Uterus (tissue), 4 donors: ENCODE data around the gene GMDS. TPM values are rescaled to one million over a fixed set of nuclear protein-coding genes. Genes with fewer than 3 reads are reported as not detected.

ENCODE experiments used
- DNase-seq, 2 donors: peaks; one replicate each; pipeline ENCODE4 v3.0.0-alpha.2; 2019 to 2020
- H3K27ac ChIP-seq, 2 donors: fragments of 200-600 bp; sonication (generic); 1 replicate in 1 of 2; 2 replicates in 1 of 2; pipeline ENCODE4 v1.5.1; 2016 to 2018
- H3K27me3 ChIP-seq, 2 donors: fragments of 200-600 bp; sonication (generic); one replicate each; pipeline ENCODE4 v1.5.1; 2018 to 2019; ENCODE audit warnings: control low read depth in 1 of 2
- H3K36me3 ChIP-seq, 2 donors: fragments of 200-600 bp; sonication (generic); one replicate each; pipeline ENCODE4 v1.5.1; 2019; ENCODE audit warnings: control low read depth in 1 of 2
- H3K4me1 ChIP-seq, 2 donors: fragments of 200-600 bp; sonication (generic); one replicate each; pipeline ENCODE4 v1.5.1; 2018 to 2019; ENCODE audit warnings: control low read depth in 1 of 2
- H3K4me3 ChIP-seq, 2 donors: fragments of 200-600 bp; sonication (generic); 1 replicate in 1 of 2; 2 replicates in 1 of 2; pipeline ENCODE4 v1.5.1; 2018 to 2019; ENCODE audit warnings: mild to moderate bottlenecking in 1 of 2
- H3K9me3 ChIP-seq, 2 donors: fragments of 200-600 bp; sonication (generic); one replicate each; pipeline ENCODE4 v1.5.1; 2019; ENCODE audit warnings: control low read depth in 1 of 2
- POLR2A ChIP-seq, 2 donors: fragments of 450-650 bp; IDR thresholded peaks; one replicate each; pipeline ENCODE4 v1.6.1; 2016; ENCODE audit warnings: antibody characterized with exemption in 2 of 2, mild to moderate bottlenecking in 1 of 2, moderate library complexity in 1 of 2
- intact Hi-C: fragments of 100-400 bp; cut with DNase I; formaldehyde crosslinking; loops from one replicate; pipeline ENCODE4 v1.15.1; 2023; ENCODE audit warnings: low total_unique reads
- total RNA-seq, 4 donors: library from RNA; depleted of rRNA in 3 of 4; stranded (reverse); fragments of >200 nt in 3 of 4; gene quantifications; one replicate each; pipeline versions ENCODE4 v1.1.0 to v1.2.4, GENCODE V29; 2014 to 2023
- TF ChIP-seq, protein P1 (sequence below), 4 experiments: fragments of 200-600 bp in 2 of 4; fragments of 450-650 bp in 2 of 4; sonication (generic) in 2 of 4; IDR thresholded peaks; one replicate each; pipeline ENCODE4 v1.5.1; 2016 to 2019; ENCODE audit warnings: antibody characterized with exemption in 4 of 4, mild to moderate bottlenecking in 2 of 4, moderate library complexity in 1 of 4
- donor health status: DM: yes; HTN: yes; CAD: no.

GMDS gene
- total RNA-seq, 4 donors from 2014 or later: 5.3 to 17.4 (median 12.9) TPM

GRCh38 chr6:2221726-2222274 is 23.6 kb downstream of the GMDS start:
- intact Hi-C loops: no loop called here

DNA sequence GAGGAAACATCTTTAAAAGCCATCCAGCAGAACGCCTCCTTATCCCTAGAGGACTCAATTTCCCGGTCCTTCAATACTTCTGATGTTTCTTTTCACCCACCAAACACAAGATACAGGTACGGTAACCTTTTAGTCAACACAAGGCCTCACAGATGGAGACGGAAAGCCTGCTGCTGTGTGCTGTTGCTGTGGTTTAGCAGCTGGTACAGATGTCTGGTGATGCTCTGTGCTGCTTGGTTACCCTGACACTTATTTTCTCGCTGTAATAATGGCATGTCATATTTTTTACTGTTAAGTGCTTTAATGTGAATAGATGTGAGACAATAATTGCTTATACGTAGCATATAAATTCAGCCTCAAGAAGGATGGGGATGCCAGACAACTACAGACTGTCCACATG is 25.3 kb downstream of the GMDS start:
- H3K27me3 ChIP-seq: no peaks in the 10 kb centered on the region
- H3K36me3 ChIP-seq: no peaks in the 10 kb centered on the region
- DNase-seq: no peak
- no peaks in the 10 kb centered on the region for H3K9me3 ChIP-seq
- TF ChIP-seq, protein P1, sequence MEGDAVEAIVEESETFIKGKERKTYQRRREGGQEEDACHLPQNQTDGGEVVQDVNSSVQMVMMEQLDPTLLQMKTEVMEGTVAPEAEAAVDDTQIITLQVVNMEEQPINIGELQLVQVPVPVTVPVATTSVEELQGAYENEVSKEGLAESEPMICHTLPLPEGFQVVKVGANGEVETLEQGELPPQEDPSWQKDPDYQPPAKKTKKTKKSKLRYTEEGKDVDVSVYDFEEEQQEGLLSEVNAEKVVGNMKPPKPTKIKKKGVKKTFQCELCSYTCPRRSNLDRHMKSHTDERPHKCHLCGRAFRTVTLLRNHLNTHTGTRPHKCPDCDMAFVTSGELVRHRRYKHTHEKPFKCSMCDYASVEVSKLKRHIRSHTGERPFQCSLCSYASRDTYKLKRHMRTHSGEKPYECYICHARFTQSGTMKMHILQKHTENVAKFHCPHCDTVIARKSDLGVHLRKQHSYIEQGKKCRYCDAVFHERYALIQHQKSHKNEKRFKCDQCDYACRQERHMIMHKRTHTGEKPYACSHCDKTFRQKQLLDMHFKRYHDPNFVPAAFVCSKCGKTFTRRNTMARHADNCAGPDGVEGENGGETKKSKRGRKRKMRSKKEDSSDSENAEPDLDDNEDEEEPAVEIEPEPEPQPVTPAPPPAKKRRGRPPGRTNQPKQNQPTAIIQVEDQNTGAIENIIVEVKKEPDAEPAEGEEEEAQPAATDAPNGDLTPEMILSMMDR (IDR thresholded peaks at IDR 0.05): no peak
- TF ChIP-seq POLR2A (IDR thresholded peaks at IDR 0.05): no peak
- H3K4me3 ChIP-seq: no peak overlapping the region
- no peak overlapping the region for H3K27ac ChIP-seq
- H3K4me1 ChIP-seq: no peaks in the 10 kb centered on the region
- intact Hi-C loops: no loop called here

More at GRCh38 chr6:2221726-2222274, 23.6 kb downstream of the GMDS start:
- Histone ChIP-seq H3K4me1 (no peaks in the 10 kb centered on the region), H3K36me3 (no peaks in the 10 kb centered on the region), H3K27ac (peak overlapping the region in 1 of 2 donors; percentile 59), H3K9me3 (no peaks in the 10 kb centered on the region), H3K27me3 (no peaks in the 10 kb centered on the region), H3K4me3 (peak overlapping the region; percentile 18 to 27)
- TF ChIP-seq, protein P1 (IDR thresholded peaks at IDR 0.05): no peak
- no peak for TF ChIP-seq POLR2A (IDR thresholded peaks at IDR 0.05)
- no peak for DNase-seq

- intact Hi-C loops: no loop called here
Observed at GRCh38 chr6:2218866-2219265, 26.5 kb downstream of the GMDS start.

DNA sequence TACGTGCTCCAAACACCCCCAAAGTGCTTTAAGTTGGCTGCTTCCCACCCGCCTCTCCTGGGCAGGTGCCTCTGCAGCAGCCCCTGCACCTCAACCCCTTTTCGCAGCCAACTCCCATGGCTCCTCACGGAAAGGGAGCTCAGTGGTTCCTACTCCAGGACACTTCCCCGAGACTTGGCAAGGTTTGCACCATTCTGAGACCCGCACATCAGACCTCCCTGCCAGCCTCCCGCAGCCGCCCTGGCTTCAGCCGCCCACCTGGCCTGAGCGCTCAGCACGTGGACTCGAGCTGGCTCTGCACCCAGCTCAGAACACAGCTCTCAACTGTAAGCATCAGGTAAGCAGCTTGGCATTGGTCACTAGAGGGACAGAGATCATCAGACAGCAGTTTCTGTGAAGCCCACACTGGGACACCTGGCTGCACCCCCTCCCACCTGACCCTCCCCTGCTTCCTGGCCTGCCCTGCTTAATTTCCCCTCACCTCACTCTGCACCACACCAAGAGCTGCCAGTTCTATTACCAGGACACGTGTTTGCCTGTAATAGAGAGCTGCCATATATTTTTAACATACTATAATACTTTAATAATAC is 28.5 kb downstream of the GMDS start:
- intact Hi-C loops: no loop called here
- H3K4me3 ChIP-seq: no peak overlapping the region
- no peaks in the 10 kb centered on the region for H3K9me3 ChIP-seq
- no peaks in the 10 kb centered on the region for H3K4me1 ChIP-seq
- H3K36me3 ChIP-seq: no peaks in the 10 kb centered on the region
- no peak for TF ChIP-seq POLR2A (IDR thresholded peaks at IDR 0.05)
- TF ChIP-seq, protein P1 (IDR thresholded peaks at IDR 0.05): no peak
- DNase-seq: no peak
- no peak overlapping the region for H3K27ac ChIP-seq
- H3K27me3 ChIP-seq: no peaks in the 10 kb centered on the region

More at GRCh38 chr6:2218866-2219265, 26.5 kb downstream of the GMDS start:
- H3K4me3 ChIP-seq: no peak overlapping the region
- H3K27ac ChIP-seq: no peak overlapping the region
- no peak for TF ChIP-seq POLR2A (IDR thresholded peaks at IDR 0.05)
- TF ChIP-seq, protein P1 (IDR thresholded peaks at IDR 0.05): no peak
- no peak for DNase-seq
- no peaks in the 10 kb centered on the region for H3K27me3 ChIP-seq
- H3K9me3 ChIP-seq: no peaks in the 10 kb centered on the region
- H3K4me1 ChIP-seq: no peaks in the 10 kb centered on the region
- H3K36me3 ChIP-seq: no peaks in the 10 kb centered on the region

DNA sequence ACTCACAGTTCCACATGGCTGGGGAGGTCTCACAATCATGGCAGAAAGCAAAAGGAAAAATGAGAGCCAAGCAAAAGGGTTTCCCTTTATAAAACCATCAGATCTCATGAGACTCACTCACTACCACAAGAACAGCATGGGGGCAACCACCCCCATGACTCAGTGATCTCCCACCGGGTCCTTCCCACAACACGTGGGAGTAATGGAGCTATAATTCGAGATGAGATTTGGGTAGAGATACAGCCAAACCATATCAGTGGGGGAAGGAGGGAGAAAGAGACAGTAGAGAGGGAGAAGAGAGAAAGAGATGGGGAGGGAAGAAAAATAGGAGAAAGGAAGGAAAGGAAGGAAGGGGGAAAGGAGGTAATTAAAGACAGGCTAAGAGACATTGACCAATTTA is 30.1 kb downstream of the GMDS start:
- H3K27ac ChIP-seq: no peak overlapping the region
- H3K9me3 ChIP-seq: no peaks in the 10 kb centered on the region
- intact Hi-C loops: no loop called here
- H3K4me1 ChIP-seq: no peaks in the 10 kb centered on the region
- H3K4me3 ChIP-seq: no peak overlapping the region
- TF ChIP-seq POLR2A (IDR thresholded peaks at IDR 0.05): no peak
- TF ChIP-seq, protein P1 (IDR thresholded peaks at IDR 0.05): no peak
- DNase-seq: no peak
- H3K27me3 ChIP-seq: no peaks in the 10 kb centered on the region
- H3K36me3 ChIP-seq: no peaks in the 10 kb centered on the region
